A549 (cell line): Measurements from ENCODE around the gene DNAH17. TPM values are rescaled to one million over a fixed set of nuclear protein-coding genes. Genes with fewer than 3 reads are reported as not detected.

Source experiments
- ATAC-seq, 2 experiments: fragments of 200-7000 bp in 1 of 2; fragments of >200 bp in 1 of 2; cut with Nextera tagmentation in 1 of 2; cut with Tn5 transposase in 1 of 2; 3 replicates each; pipeline versions ENCODE4 v1.8.0 to v1.9.1; 2018 to 2020; ENCODE audit warnings: mild to moderate bottlenecking in 1 of 2, moderate library complexity in 1 of 2
- CTCF ChIA-PET: fragments of 300-600 bp; sonication (Branson Sonifier 250); formaldehyde crosslinking; extraction: SDS; loops from one replicate; lab custom pipeline; 2021; ENCODE audit warnings: antibody characterized with exemption, inconsistent platforms; lab: Yijun Ruan, JAX
- POLR2A ChIA-PET: fragments of 350-600 bp; formaldehyde crosslinking; extraction: SDS; loops from one replicate; lab custom pipeline; 2021; ENCODE audit warnings: antibody characterized with exemption, inconsistent platforms; lab: Yijun Ruan, JAX
- DNase-seq, 2 experiments: peaks; one replicate each; pipeline versions ENCODE4 v3.0.0 to v3.0.0-alpha.2; 2011 to 2016; ENCODE audit warnings: low read depth in 1 of 2, low spot score in 1 of 2
- FAIRE-seq: peaks from 2 replicates; lab custom pipeline; 2011; peaks lifted over from hg19 to GRCh38; lab: Jason Lieb, UNC
- H3K27ac ChIP-seq, 2 experiments: fragments of >200 bp; sonication (Bioruptor Twin); formaldehyde crosslinking; 3 replicates each; pipeline ENCODE4 v1.5.1; 2016 to 2017
- H3K4me1 ChIP-seq: fragments of >200 bp; sonication (Bioruptor Twin); formaldehyde crosslinking; 3 replicates; pipeline ENCODE4 v1.6.1; 2016
- H3K4me2 ChIP-seq: fragments of >200 bp; sonication (Bioruptor Twin); formaldehyde crosslinking; 3 replicates; pipeline ENCODE4 v1.6.1; 2016
- H3K4me3 ChIP-seq: fragments of >200 bp; sonication (Bioruptor Twin); formaldehyde crosslinking; 3 replicates; pipeline ENCODE4 v1.5.1; 2016
- H3K9me3 ChIP-seq: fragments of >200 bp; sonication (Bioruptor Twin); formaldehyde crosslinking; 3 replicates; pipeline ENCODE4 v1.6.1; 2016
- ATOH8 ChIP-seq: fragments of 250-450 bp; sonication (Bioruptor Pico); IDR thresholded peaks from 2 replicates; pipeline ENCODE4 v1.5.0; 2020; ENCODE audit warnings: low read depth, mild to moderate bottlenecking, moderate library complexity
- BCL3 ChIP-seq: fragments of >200 bp; sonication (Bioruptor Twin); formaldehyde crosslinking; IDR thresholded peaks from 3 replicates; pipeline ENCODE4 v1.6.1; 2016
- BHLHE40 ChIP-seq: IDR thresholded peaks from 2 replicates; pipeline ENCODE4 v1.6.1; 2012; ENCODE audit warnings: low read depth, low read length, inconsistent platforms
- CEBPB ChIP-seq, 2 experiments: fragments of >200 bp in 1 of 2; sonication (Bioruptor Twin) in 1 of 2; formaldehyde crosslinking in 1 of 2; IDR thresholded peaks; 2 replicates each; pipeline ENCODE4 v1.6.1; 2012 to 2016
- EHMT2 ChIP-seq: fragments of 200-600 bp; sonication (generic); IDR thresholded peaks from 2 replicates; pipeline ENCODE4 v1.6.1; 2016; ENCODE audit warnings: antibody characterized with exemption, low read depth, mild to moderate bottlenecking, moderate library complexity
- ELK1 ChIP-seq: fragments of 150-350 bp; IDR thresholded peaks from 2 replicates; pipeline ENCODE4 v1.6.1; 2014; ENCODE audit warnings: low read depth, mild to moderate bottlenecking, low read length
- EP300 ChIP-seq, 2 experiments: fragments of >200 bp; sonication (Bioruptor Twin); formaldehyde crosslinking; IDR thresholded peaks; 2 replicates in 1 of 2; 3 replicates in 1 of 2; pipeline ENCODE4 v1.6.1; 2016 to 2017
- ESRRA ChIP-seq: fragments of 150-350 bp; IDR thresholded peaks from 2 replicates; pipeline ENCODE4 v1.6.1; 2014; ENCODE audit warnings: mild to moderate bottlenecking, low read length, borderline replicate concordance
- FOSB ChIP-seq: fragments of 250-450 bp; sonication (Bioruptor Pico); IDR thresholded peaks from 2 replicates; pipeline ENCODE4 v1.5.0; 2020; ENCODE audit warnings: mild to moderate bottlenecking, moderate library complexity
- FOXS1 ChIP-seq: fragments of 250-450 bp; sonication (Bioruptor Pico); IDR thresholded peaks from 2 replicates; pipeline ENCODE4 v1.5.0; 2020; ENCODE audit warnings: mild to moderate bottlenecking, moderate library complexity
- GATA3 ChIP-seq: IDR thresholded peaks from 2 replicates; pipeline ENCODE4 v1.6.1; 2012; ENCODE audit warnings: borderline replicate concordance
- HEYL ChIP-seq: fragments of 250-450 bp; sonication (Bioruptor Pico); IDR thresholded peaks from 2 replicates; pipeline ENCODE4 v1.8.0; 2021; ENCODE audit warnings: mild to moderate bottlenecking, moderate library complexity
- HMGXB4 ChIP-seq: fragments of 250-450 bp; sonication (Bioruptor Pico); IDR thresholded peaks from 2 replicates; pipeline ENCODE4 v1.5.0; 2021; ENCODE audit warnings: mild to moderate bottlenecking, moderate library complexity, borderline replicate concordance
- HOXA7 ChIP-seq: fragments of 250-450 bp; sonication (Bioruptor Pico); IDR thresholded peaks from 2 replicates; pipeline ENCODE4 v1.5.0; 2020; ENCODE audit warnings: mild to moderate bottlenecking, moderate library complexity
- HOXB13 ChIP-seq: fragments of 250-450 bp; sonication (Bioruptor Pico); IDR thresholded peaks from 2 replicates; pipeline ENCODE4 v1.5.0; 2020; ENCODE audit warnings: low read depth, mild to moderate bottlenecking, moderate library complexity
- HOXB5 ChIP-seq: fragments of 250-450 bp; sonication (Bioruptor Pico); IDR thresholded peaks from 2 replicates; pipeline ENCODE4 v1.5.0; 2020; ENCODE audit warnings: mild to moderate bottlenecking, moderate library complexity
- JUN ChIP-seq, 2 experiments: fragments of >200 bp; sonication (Bioruptor Twin); formaldehyde crosslinking; IDR thresholded peaks; 2 replicates in 1 of 2; 3 replicates in 1 of 2; pipeline ENCODE4 v1.6.1; 2016 to 2017
- KDM5A ChIP-seq: fragments of 200-600 bp; sonication (generic); IDR thresholded peaks from 2 replicates; pipeline ENCODE4 v1.6.1; 2016; ENCODE audit warnings: antibody characterized with exemption, mild to moderate bottlenecking
- MAFK ChIP-seq: fragments of 450-650 bp; IDR thresholded peaks from 2 replicates; pipeline ENCODE4 v1.6.1; 2014; ENCODE audit not compliant: partially characterized antibody
- MAX ChIP-seq: IDR thresholded peaks from 2 replicates; pipeline ENCODE4 v1.6.1; 2012
- NPAS2 ChIP-seq: fragments of 250-450 bp; sonication (Bioruptor Pico); IDR thresholded peaks from 2 replicates; pipeline ENCODE4 v1.8.0; 2022; ENCODE audit warnings: mild to moderate bottlenecking, moderate library complexity, borderline replicate concordance
- NR3C1 ChIP-seq: fragments of >200 bp; sonication (Bioruptor Twin); formaldehyde crosslinking; IDR thresholded peaks from 3 replicates; pipeline ENCODE4 v1.6.1; 2017
- POLR2A ChIP-seq: IDR thresholded peaks from 2 replicates; pipeline ENCODE4 v1.6.1; 2012; ENCODE audit warnings: mild to moderate bottlenecking, low read length
- POLR2AphosphoS2 ChIP-seq: conservative IDR thresholded peaks from 2 replicates; pipeline ENCODE4 v1.6.1; 2012; ENCODE audit warnings: low read length, improper control_type of control experiment, inconsistent platforms
- RFX5 ChIP-seq: fragments of 450-650 bp; IDR thresholded peaks from 2 replicates; pipeline ENCODE4 v1.7.1; 2014; ENCODE audit warnings: antibody characterized with exemption, mild to moderate bottlenecking, moderate library complexity
- SMC3 ChIP-seq: fragments of >200 bp; sonication (Bioruptor Twin); formaldehyde crosslinking; IDR thresholded peaks from 3 replicates; pipeline ENCODE4 v1.6.1; 2018; ENCODE audit warnings: inconsistent platforms
- TFCP2L1 ChIP-seq: fragments of 250-450 bp; sonication (Bioruptor Pico); IDR thresholded peaks from 2 replicates; pipeline ENCODE4 v1.5.0; 2021; ENCODE audit warnings: mild to moderate bottlenecking
- USF2 ChIP-seq: fragments of 450-650 bp; IDR thresholded peaks from 2 replicates; pipeline ENCODE4 v1.6.1; 2014; ENCODE audit warnings: antibody characterized with exemption
- ZC3H11A ChIP-seq: fragments of 450-650 bp; IDR thresholded peaks from 2 replicates; pipeline ENCODE4 v1.6.1; 2014; ENCODE audit warnings: antibody characterized with exemption, mild to moderate bottlenecking
- ZFP36 ChIP-seq: fragments of 450-650 bp; IDR thresholded peaks from 2 replicates; pipeline ENCODE4 v1.6.1; 2014; ENCODE audit warnings: borderline replicate concordance; ENCODE audit not compliant: partially characterized antibody
- ZNF302 ChIP-seq: fragments of 250-450 bp; sonication (Bioruptor Pico); IDR thresholded peaks from 2 replicates; pipeline ENCODE4 v1.9.0; 2021; ENCODE audit warnings: inconsistent platforms, mild to moderate bottlenecking, moderate library complexity
- WGBS: methylation state at CpG from one replicate; pipeline ENCODE4 v1.1.6; 2017; ENCODE audit errors: missing lambda C conversion rate; 5-methylcytosine and 5-hydroxymethylcytosine counted together
- polyA plus RNA-seq, 4 experiments: library from polyadenylated mRNA; depleted of rRNA in 3 of 4; stranded (reverse); fragments of >200 nt; fragmentation: RNase III in 1 of 4; extraction: RNeasy Plus Mini Kit Qiagen cat#74134 plus additional on column Dnase treatment in 1 of 4; gene quantifications; 2 replicates in 3 of 4; 3 replicates in 1 of 4; pipeline ENCODE4 v1.2.3, GENCODE V29; 2011 to 2017

DNAH17 gene
- polyA plus RNA-seq, 2 of the 4 experiments (the other 2 are of a cell fraction) = 0.21 to 0.26 TPM

- Histone ChIP-seq H3K4me2 (no peak overlapping the region), H3K4me3 (no peak overlapping the region), H3K9me3 (no peaks in the 10 kb centered on the region), H3K27ac (no peak overlapping the region), H3K4me1 (no peaks in the 10 kb centered on the region)
- ATAC-seq = no peak
- DNase-seq = no peak
- no peak for TF ChIP-seq BCL3
- no peak for TF ChIP-seq HOXA7 (CRISPR knock-in tag)
- TF ChIP-seq EHMT2 = no peak
- TF ChIP-seq NR3C1 = no peak
- TF ChIP-seq FOXS1 (CRISPR knock-in tag) = no peak
- no peak for TF ChIP-seq KDM5A
- TF ChIP-seq CEBPB (IDR thresholded peaks at IDR 0.05) = no peak
- no peak for TF ChIP-seq GATA3
- no peak for TF ChIP-seq POLR2AphosphoS2
- TF ChIP-seq HMGXB4 (CRISPR knock-in tag) = no peak
- TF ChIP-seq SMC3 = no peak
- TF ChIP-seq USF2 = no peak
- no peak for TF ChIP-seq EP300 (IDR thresholded peaks at IDR 0.05)
- no peak for TF ChIP-seq MAFK
- TF ChIP-seq TFCP2L1 = no peak
- no peak for TF ChIP-seq RFX5
- TF ChIP-seq ELK1 = no peak
- TF ChIP-seq ZNF302 (CRISPR knock-in tag) = no peak
- TF ChIP-seq MAX = no peak
- TF ChIP-seq POLR2A = no peak
- ChIA-PET CTCF (interaction anchor here (0.7 to 3.9 kb wide), 4 partner anchors 7 to 317 kb away, joined by 3 to 31 read pairs (median 4); no protein-coding TSS in a partner anchor), POLR2A (no interaction called here)
- FAIRE-seq = no peak
- WGBS = 84% methylated on average over 10 of the region's 10 CpGs
Observed at GRCh38 chr17:78429618-78429995, 147.6 kb downstream of the DNAH17 start.

- Histone ChIP-seq H3K4me2 (no peak overlapping the region), H3K27ac (no peak overlapping the region), H3K4me1 (no peaks in the 10 kb centered on the region), H3K9me3 (no peaks in the 10 kb centered on the region), H3K4me3 (no peak overlapping the region)
- no peak for DNase-seq
- ChIA-PET CTCF (interaction anchor here (0.6 to 1.5 kb wide), 4 partner anchors 10 to 317 kb away, joined by 3 to 5 read pairs (median 4); no protein-coding TSS in a partner anchor), POLR2A (no interaction called here)
- no peak for FAIRE-seq
- WGBS = 87% methylated on average over 24 of the region's 24 CpGs
- no peak for ATAC-seq
- TF ChIP-seq BCL3 (no peak), ZC3H11A (no peak), NPAS2 (CRISPR knock-in tag) (no peak), MAX (no peak), BHLHE40 (no peak), ESRRA (no peak), FOSB (CRISPR knock-in tag) (no peak), GATA3 (no peak), JUN (IDR thresholded peaks at IDR 0.05) (no peak), HOXB5 (CRISPR knock-in tag) (no peak), HEYL (CRISPR knock-in tag) (no peak), ZFP36 (no peak), ATOH8 (CRISPR knock-in tag) (no peak), HOXB13 (no peak), EHMT2 (no peak)
Observed at GRCh38 chr17:78428836-78429617, 148.2 kb downstream of the DNAH17 start.
